WTC11 (cell line): ENCODE measurements around the gene SLC4A9. TPM values are rescaled to one million over a fixed set of nuclear protein-coding genes. Genes with fewer than 3 reads are reported as not detected.

Source experiments
- ATAC-seq: fragments of 200-7000 bp; cut with Tn5 transposase; 2 replicates; pipeline ENCODE4 v1.10.0; 2021; ENCODE audit warnings: mild to moderate bottlenecking, moderate library complexity
- CTCF ChIA-PET: fragments of 300-600 bp; sonication (Branson Sonifier 250); formaldehyde crosslinking; loops from one replicate; lab custom pipeline; 2021; ENCODE audit warnings: antibody characterized with exemption; lab: Charles Lee
- POLR2A ChIA-PET: fragments of 350-600 bp; sonication (Branson Sonifier 250); formaldehyde crosslinking; loops from one replicate; lab custom pipeline; 2021; ENCODE audit warnings: antibody characterized with exemption; lab: Charles Lee
- DNase-seq: peaks from one replicate; pipeline ENCODE4 v3.0.0; 2021; ENCODE audit warnings: low spot score
- H3K27ac Mint-ChIP-seq: 2 replicates; pipeline ENCODE4 v1.8.0; 2021; ENCODE audit warnings: mixed read lengths
- H3K27me3 Mint-ChIP-seq: 2 replicates; pipeline ENCODE4 v1.8.0; 2021; ENCODE audit warnings: low read depth, mild to moderate bottlenecking, moderate library complexity, mixed read lengths
- H3K36me3 Mint-ChIP-seq: 2 replicates; pipeline ENCODE4 v1.8.0; 2021; ENCODE audit warnings: mixed read lengths
- H3K4me1 Mint-ChIP-seq: 2 replicates; pipeline ENCODE4 v1.8.0; 2022; ENCODE audit warnings: mixed read lengths
- H3K4me3 Mint-ChIP-seq: 2 replicates; pipeline ENCODE4 v1.8.0; 2021; ENCODE audit warnings: mild to moderate bottlenecking, moderate library complexity, mixed read lengths
- H3K9me3 Mint-ChIP-seq: 2 replicates; pipeline ENCODE4 v1.8.0; 2021; ENCODE audit warnings: mixed read lengths
- CBFB ChIP-seq: sonication (generic); formaldehyde crosslinking; IDR thresholded peaks from 2 replicates; pipeline ENCODE4 v1.8.1; 2022; ENCODE audit warnings: mild to moderate bottlenecking, low read depth, missing genetic modification reagents
- CREM ChIP-seq: sonication (generic); formaldehyde crosslinking; IDR thresholded peaks from 2 replicates; pipeline ENCODE4 v1.8.1; 2022; ENCODE audit warnings: mild to moderate bottlenecking, missing genetic modification reagents, moderate library complexity
- E2F5 ChIP-seq: sonication (generic); formaldehyde crosslinking; IDR thresholded peaks from 2 replicates; pipeline ENCODE4 v1.8.1; 2022; ENCODE audit warnings: mild to moderate bottlenecking, moderate library complexity, missing genetic modification reagents
- ESRRA ChIP-seq: sonication (generic); formaldehyde crosslinking; IDR thresholded peaks from 2 replicates; pipeline ENCODE4 v1.8.1; 2022; ENCODE audit warnings: mild to moderate bottlenecking, missing genetic modification reagents, borderline replicate concordance
- FOXP1 ChIP-seq: sonication (generic); formaldehyde crosslinking; IDR thresholded peaks from 2 replicates; pipeline ENCODE4 v1.8.0; 2022; ENCODE audit warnings: missing genetic modification reagents, mild to moderate bottlenecking, moderate library complexity, borderline replicate concordance
- GRHL2 ChIP-seq: fragments of 250-450 bp; sonication (Bioruptor Pico); IDR thresholded peaks from 2 replicates; pipeline ENCODE4 v1.8.0; 2022; ENCODE audit warnings: mild to moderate bottlenecking, moderate library complexity; ENCODE audit not compliant: insufficient replicate concordance, severe bottlenecking
- IRF2 ChIP-seq: sonication (generic); formaldehyde crosslinking; IDR thresholded peaks from 2 replicates; pipeline ENCODE4 v1.8.0; 2022; ENCODE audit warnings: low read depth, missing genetic modification reagents, borderline replicate concordance
- JAZF1 ChIP-seq: fragments of 250-450 bp; sonication (Bioruptor Pico); IDR thresholded peaks from 2 replicates; pipeline ENCODE4 v1.9.0; 2021; ENCODE audit warnings: moderate library complexity, mild to moderate bottlenecking, inconsistent platforms
- MAX ChIP-seq: sonication (generic); formaldehyde crosslinking; IDR thresholded peaks from 2 replicates; pipeline ENCODE4 v1.8.0; 2022; ENCODE audit warnings: mild to moderate bottlenecking, missing genetic modification reagents
- MYBL2 ChIP-seq: sonication (generic); formaldehyde crosslinking; IDR thresholded peaks from 2 replicates; pipeline ENCODE4 v1.8.1; 2023; ENCODE audit warnings: mild to moderate bottlenecking, moderate library complexity, missing genetic modification reagents
- NR3C1 ChIP-seq: sonication (generic); formaldehyde crosslinking; conservative IDR thresholded peaks from 2 replicates; pipeline ENCODE4 v1.8.1; 2023; ENCODE audit warnings: low read depth, mild to moderate bottlenecking, missing genetic modification reagents
- OVOL2 ChIP-seq: fragments of 250-450 bp; sonication (Bioruptor Pico); IDR thresholded peaks from 2 replicates; pipeline ENCODE4 v1.9.0; 2021; ENCODE audit warnings: mild to moderate bottlenecking, borderline replicate concordance
- RORB ChIP-seq: fragments of 250-450 bp; sonication (Bioruptor Pico); IDR thresholded peaks from 2 replicates; pipeline ENCODE4 v1.9.0; 2021; ENCODE audit warnings: mild to moderate bottlenecking
- SMAD3 ChIP-seq: sonication (generic); formaldehyde crosslinking; IDR thresholded peaks from 2 replicates; pipeline ENCODE4 v1.8.0; 2022; ENCODE audit warnings: missing genetic modification reagents, mild to moderate bottlenecking, borderline replicate concordance
- SOX15 ChIP-seq: fragments of 250-450 bp; sonication (Bioruptor Pico); IDR thresholded peaks from 2 replicates; pipeline ENCODE4 v1.9.0; 2021; ENCODE audit warnings: mild to moderate bottlenecking
- STAT6 ChIP-seq: sonication (generic); formaldehyde crosslinking; conservative IDR thresholded peaks from 2 replicates; pipeline ENCODE4 v1.8.1; 2023; ENCODE audit warnings: mild to moderate bottlenecking, low read depth, missing genetic modification reagents, moderate library complexity
- TP53 ChIP-seq: sonication (generic); formaldehyde crosslinking; IDR thresholded peaks from 2 replicates; pipeline ENCODE4 v1.8.1; 2023; ENCODE audit warnings: mild to moderate bottlenecking, missing genetic modification reagents
- ZBTB21 ChIP-seq: sonication (generic); formaldehyde crosslinking; IDR thresholded peaks from 2 replicates; pipeline ENCODE4 v1.8.1; 2023; ENCODE audit warnings: mild to moderate bottlenecking, missing genetic modification reagents, borderline replicate concordance
- ZNF138 ChIP-seq: sonication (generic); formaldehyde crosslinking; conservative IDR thresholded peaks from 2 replicates; pipeline ENCODE4 v1.8.1; 2022; ENCODE audit warnings: mild to moderate bottlenecking, moderate library complexity, missing genetic modification reagents
- ZNF263 ChIP-seq: sonication (generic); formaldehyde crosslinking; IDR thresholded peaks from 2 replicates; pipeline ENCODE4 v1.8.1; 2022; ENCODE audit warnings: low read depth, mild to moderate bottlenecking, moderate library complexity, missing genetic modification reagents
- ZNF396 ChIP-seq: fragments of 250-450 bp; sonication (Bioruptor Pico); IDR thresholded peaks from 2 replicates; pipeline ENCODE4 v1.8.0; 2021; ENCODE audit warnings: mild to moderate bottlenecking, moderate library complexity, borderline replicate concordance
- ZNF512 ChIP-seq: sonication (generic); formaldehyde crosslinking; IDR thresholded peaks from 2 replicates; pipeline ENCODE4 v1.8.1; 2022; ENCODE audit warnings: missing genetic modification reagents, borderline replicate concordance
- ZNF671 ChIP-seq: fragments of 250-450 bp; sonication (Bioruptor Pico); IDR thresholded peaks from 2 replicates; pipeline ENCODE4 v1.8.0; 2021; ENCODE audit warnings: mild to moderate bottlenecking
- total RNA-seq: library from RNA; stranded (reverse); gene quantifications from 3 replicates; pipeline ENCODE4 v1.2.3, GENCODE V29; 2021
- TF ChIP-seq, protein P1 (sequence below): sonication (generic); formaldehyde crosslinking; IDR thresholded peaks from 2 replicates; pipeline ENCODE4 v1.8.1; 2023; ENCODE audit warnings: mild to moderate bottlenecking, moderate library complexity, missing genetic modification reagents

SLC4A9 gene
- total RNA-seq, 1 experiment from 2014 or later: 0.37 TPM

GRCh38 chr5:140401362-140402257 lies 41.6 kb downstream of the SLC4A9 start, which contains the start of gene ANKHD1 (continued):
- peak; percentile 20; the same call in 1 of the 2 replicates for TF ChIP-seq SMAD3 (CRISPR knock-in tag)
- TF ChIP-seq ZNF263 (CRISPR knock-in tag): 0 out of 2 replicates have a peak, but pooled peaks have one; percentile 37
- no peak for TF ChIP-seq MYBL2
- TF ChIP-seq CBFB (CRISPR knock-in tag): no peak
- no peak for TF ChIP-seq STAT6 (CRISPR knock-in tag)
- no peak for TF ChIP-seq ZNF396 (CRISPR knock-in tag)
- no peak for TF ChIP-seq SOX15 (CRISPR knock-in tag)
- no peak for TF ChIP-seq OVOL2 (CRISPR knock-in tag)
- TF ChIP-seq TP53 (CRISPR knock-in tag): no peak
- TF ChIP-seq ZNF512 (CRISPR knock-in tag): no peak
- TF ChIP-seq ZBTB21 (CRISPR knock-in tag): no peak
- TF ChIP-seq CREM: peak; percentile 83; the same call in 1 of the 2 replicates
- no peak for TF ChIP-seq NR3C1 (CRISPR knock-in tag)
- TF ChIP-seq E2F5 (CRISPR knock-in tag): no peak; the same call in 1 of the 2 replicates
- TF ChIP-seq GRHL2: no peak
- no peak for TF ChIP-seq ZNF671 (CRISPR knock-in tag)
- no peak for TF ChIP-seq MAX (CRISPR knock-in tag)
- no peak for TF ChIP-seq ESRRA (CRISPR knock-in tag)

DNA sequence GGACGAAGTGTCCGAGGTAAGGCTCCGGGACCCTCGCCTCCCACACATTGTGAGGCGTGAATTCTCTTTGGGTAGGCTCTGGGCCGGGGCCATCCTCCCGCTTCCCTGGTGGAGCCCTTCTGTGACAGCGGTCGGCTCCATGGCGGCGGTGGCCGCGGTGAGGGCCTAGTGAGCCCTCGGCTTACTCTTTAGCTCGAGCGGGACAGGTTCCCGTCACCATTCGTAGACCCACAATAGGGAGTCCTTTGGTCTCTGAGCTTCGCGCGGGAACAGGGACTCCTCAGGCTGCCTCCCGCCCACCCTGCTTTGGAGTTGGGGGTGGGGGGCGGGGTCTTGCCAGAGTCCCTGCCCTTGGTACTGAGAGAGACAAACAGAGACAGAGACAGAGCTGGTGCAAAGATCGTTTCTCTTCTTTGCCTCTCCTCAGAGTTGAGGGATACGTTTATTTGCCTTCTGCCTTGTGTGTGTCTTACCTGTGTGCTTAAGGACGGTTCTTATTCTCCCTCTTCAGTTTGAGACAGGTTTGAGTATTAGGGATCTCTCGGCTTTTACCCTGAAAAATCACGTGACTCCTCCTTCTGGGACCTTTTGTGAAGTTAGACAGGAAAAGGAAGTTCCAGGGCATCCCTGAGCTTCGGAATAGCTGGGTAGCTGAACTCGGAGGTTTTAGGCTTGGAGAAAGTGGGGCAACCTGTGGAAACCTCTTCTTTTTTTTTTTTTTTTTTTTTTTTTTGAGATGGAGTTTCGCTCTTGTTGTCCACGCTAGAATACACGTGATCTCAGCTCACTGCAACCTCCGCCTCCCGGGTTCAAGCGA lies 42.5 kb downstream of the SLC4A9 start:
- CTCF ChIA-PET: interaction anchor here (0.6 to 3.5 kb wide), 9 partner anchors 9 to 245 kb away, joined by 3 to 30 read pairs (median 5); partner anchors contain the start of genes EIF4EBP3, IK and NDUFA2
- peak; percentile 3; the same call in 1 of the 2 replicates for ATAC-seq
- TF ChIP-seq ZBTB21 (CRISPR knock-in tag) (no peak), ZNF138 (CRISPR knock-in tag) (no peak), JAZF1 (CRISPR knock-in tag) (no peak), RORB (no peak), FOXP1 (CRISPR knock-in tag) (0 out of 2 replicates have a peak, but pooled peaks have one; percentile 4), IRF2 (no peak)
- TF ChIP-seq, protein P1, sequence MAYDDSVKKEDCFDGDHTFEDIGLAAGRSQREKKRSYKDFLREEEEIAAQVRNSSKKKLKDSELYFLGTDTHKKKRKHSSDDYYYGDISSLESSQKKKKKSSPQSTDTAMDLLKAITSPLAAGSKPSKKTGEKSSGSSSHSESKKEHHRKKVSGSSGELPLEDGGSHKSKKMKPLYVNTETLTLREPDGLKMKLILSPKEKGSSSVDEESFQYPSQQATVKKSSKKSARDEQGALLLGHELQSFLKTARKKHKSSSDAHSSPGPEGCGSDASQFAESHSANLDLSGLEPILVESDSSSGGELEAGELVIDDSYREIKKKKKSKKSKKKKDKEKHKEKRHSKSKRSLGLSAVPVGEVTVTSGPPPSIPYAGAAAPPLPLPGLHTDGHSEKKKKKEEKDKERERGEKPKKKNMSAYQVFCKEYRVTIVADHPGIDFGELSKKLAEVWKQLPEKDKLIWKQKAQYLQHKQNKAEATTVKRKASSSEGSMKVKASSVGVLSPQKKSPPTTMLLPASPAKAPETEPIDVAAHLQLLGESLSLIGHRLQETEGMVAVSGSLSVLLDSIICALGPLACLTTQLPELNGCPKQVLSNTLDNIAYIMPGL (CRISPR knock-in tag): no peak

More for the DNA sequence above, 42.5 kb downstream of the SLC4A9 start:
- peaks cover 49% of the 10 kb centered on the region for H3K4me1 Mint-ChIP-seq
- DNase-seq: peak; percentile 53
- peak overlapping the region; percentile 95 for H3K27ac Mint-ChIP-seq
- H3K9me3 Mint-ChIP-seq: no peaks in the 10 kb centered on the region
- POLR2A ChIA-PET: interaction anchor here (0.5 to 2.7 kb wide), 8 partner anchors 22 to 1589 kb away, joined by 3 to 20 read pairs (median 4); partner anchors contain the start of genes EIF4EBP3, HBEGF and ZMAT2
- no peak overlapping the region for H3K4me3 Mint-ChIP-seq
- peaks cover 3% of the 10 kb centered on the region; the same call in 1 of the 2 replicates for H3K36me3 Mint-ChIP-seq
- H3K27me3 Mint-ChIP-seq: no peaks in the 10 kb centered on the region
